AG04450 (cell line): ENCODE measurements around the gene RPS16. TPM values are rescaled to one million over a fixed set of nuclear protein-coding genes. Genes with fewer than 3 reads are reported as not detected.

ENCODE experiments used
- CTCF ChIA-PET: fragments of 300-600, 350-600 bp; formaldehyde crosslinking; extraction: SDS; loops from one replicate; lab custom pipeline; 2022; ENCODE audit warnings: antibody characterized with exemption, inconsistent platforms; lab: Charles Lee
- POLR2A ChIA-PET: fragments of 350-600 bp; formaldehyde crosslinking; extraction: SDS; loops from one replicate; lab custom pipeline; 2021; ENCODE audit warnings: antibody characterized with exemption, inconsistent platforms; lab: Yijun Ruan, JAX
- DNase-seq: peaks from one replicate; pipeline ENCODE4 v3.0.0-alpha.2; 2011; ENCODE audit warnings: low read depth, low spot score
- H3K27ac ChIP-seq: one replicate; pipeline ENCODE4 v1.5.1; 2012; ENCODE audit warnings: low read depth, low read length, control low read depth
- H3K27me3 ChIP-seq: one replicate; pipeline ENCODE4 v1.6.0; 2012; ENCODE audit warnings: low read length; ENCODE audit not compliant: control insufficient read depth, insufficient read depth
- H3K4me3 ChIP-seq: 2 replicates; pipeline ENCODE4 v1.5.1; 2011; ENCODE audit warnings: mild to moderate bottlenecking, low read depth, low read length, control low read depth
- H3K9me3 ChIP-seq: 2 replicates; pipeline ENCODE4 v1.5.1; 2012; ENCODE audit warnings: low read length; ENCODE audit not compliant: control insufficient read depth, insufficient read depth
- CTCF ChIP-seq: IDR thresholded peaks from 2 replicates; pipeline ENCODE4 v1.5.1; 2011; ENCODE audit warnings: low read depth, low read length, control low read depth, inconsistent platforms
- polyA plus RNA-seq: library from polyadenylated mRNA; depleted of rRNA; stranded (reverse); fragments of >200 nt; gene quantifications from 2 replicates; pipeline ENCODE4 v1.2.3, GENCODE V29; 2011

RPS16 gene
- polyA plus RNA-seq, 1 experiment, result 1,488 TPM

- Histone ChIP-seq H3K4me3 (no peak overlapping the region), H3K27me3 (no peaks in the 10 kb centered on the region), H3K27ac (peak overlapping the region; percentile 100), H3K9me3 (no peaks in the 10 kb centered on the region)
- no peak for TF ChIP-seq CTCF
- CTCF ChIA-PET, result interaction anchor here (2.3 kb wide), 1 partner anchor 10 kb away, joined by 14 read pairs; no protein-coding TSS in a partner anchor
- POLR2A ChIA-PET, result interaction anchor here (0.6 to 3.0 kb wide), 5 partner anchors 10 to 632 kb away, joined by 3 to 18 read pairs (median 3); partner anchors contain the start of genes MED29, PAF1, RPS16 and TIMM50
- no peak for DNase-seq
Measured at GRCh38 chr19:39401549-39402345, 34.0 kb downstream of the RPS16 start.

DNA sequence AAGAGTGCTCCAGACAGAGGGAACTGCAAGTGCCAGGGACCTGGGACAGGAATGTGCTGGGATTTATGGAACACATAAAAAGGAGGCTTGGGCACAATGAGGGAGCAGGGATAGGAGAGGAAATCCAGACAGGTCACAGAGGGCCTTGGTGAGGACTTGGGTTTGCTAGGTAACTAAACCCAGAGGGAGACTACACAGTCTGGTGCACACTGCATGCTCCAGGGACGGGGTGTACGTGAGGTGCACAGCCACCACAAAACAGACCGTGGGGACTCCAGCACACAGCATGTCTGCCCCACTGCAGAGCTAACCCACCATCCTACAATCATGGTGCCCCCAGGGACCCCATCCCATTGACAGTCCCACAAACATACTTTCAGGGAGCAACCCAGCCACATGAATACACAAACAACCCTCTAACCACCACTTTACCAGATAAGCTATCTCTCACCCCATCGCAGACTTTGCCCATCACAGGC is 34.6 kb downstream of the RPS16 start:
- TF ChIP-seq CTCF, result no peak
- DNase-seq, result no peak
- Histone ChIP-seq H3K27me3 (no peaks in the 10 kb centered on the region), H3K4me3 (no peak overlapping the region), H3K9me3 (no peaks in the 10 kb centered on the region), H3K27ac (peak overlapping the region; percentile 100)
- ChIA-PET POLR2A (interaction anchor here (0.9 to 3.0 kb wide), 3 partner anchors 10 to 632 kb away, joined by 3 to 18 read pairs (median 6); partner anchors contain the start of genes MED29, PAF1 and RPS16), CTCF (interaction anchor here (2.3 kb wide), 1 partner anchor 10 kb away, joined by 14 read pairs; no protein-coding TSS in a partner anchor)

- CTCF ChIA-PET, result interaction anchor here (4.4 kb wide), 1 partner anchor 12 kb away, joined by 67 read pairs; the partner anchor contains the start of gene PLEKHG2
- POLR2A ChIA-PET, result interaction anchor here (3.0 kb wide), 1 partner anchor 9 kb away, joined by 18 read pairs; the partner anchor contains the start of genes MED29 and PAF1
Measured at GRCh38 chr19:39400061-39400460, 35.7 kb downstream of the RPS16 start.

DNA sequence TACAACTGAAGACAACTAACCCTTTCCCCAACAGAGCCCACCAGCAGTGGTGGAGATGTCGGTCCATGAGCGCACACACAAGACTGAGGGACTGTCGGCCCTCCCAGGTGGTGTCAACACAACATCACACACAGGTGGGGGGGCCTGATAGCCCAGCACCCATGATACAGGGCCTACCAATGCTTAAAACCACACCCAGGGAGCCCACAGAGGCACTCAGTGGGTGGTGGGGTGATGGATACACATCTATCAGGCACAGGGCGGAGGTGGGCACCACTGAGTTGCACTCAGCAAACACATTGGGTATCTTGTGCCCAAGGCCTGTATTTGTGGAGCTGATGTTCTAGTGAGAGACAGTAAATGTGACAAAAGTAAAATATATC is 36.1 kb downstream of the RPS16 start:
- CTCF ChIA-PET, result interaction anchor here (4.4 kb wide), 1 partner anchor 12 kb away, joined by 67 read pairs; the partner anchor contains the start of gene PLEKHG2
- peak overlapping the region; percentile 21 for H3K27ac ChIP-seq
- POLR2A ChIA-PET, result no interaction called here

More at GRCh38 chr19:39400061-39400460, 35.7 kb downstream of the RPS16 start:
- H3K4me3 ChIP-seq, result no peak overlapping the region
- TF ChIP-seq CTCF, result no peak
- H3K27ac ChIP-seq, result no peak overlapping the region
- no peak for DNase-seq
- H3K27me3 ChIP-seq, result no peaks in the 10 kb centered on the region
- no peaks in the 10 kb centered on the region for H3K9me3 ChIP-seq

More for the DNA sequence above, 36.1 kb downstream of the RPS16 start:
- no peaks in the 10 kb centered on the region for H3K9me3 ChIP-seq
- no peak overlapping the region for H3K4me3 ChIP-seq
- no peaks in the 10 kb centered on the region for H3K27me3 ChIP-seq
- TF ChIP-seq CTCF, result no peak
- no peak for DNase-seq
